ENCODE data around the gene HS3ST3A1. TPM values are rescaled to one million over a fixed set of nuclear protein-coding genes. Genes with fewer than 3 reads are reported as not detected.
A peak's percentile ranks its signal among the peaks of the same experiment; 100 is the strongest.

The HS3ST3A1 gene
- total and polyA plus RNA-seq, 2 of the 4 experiments (the other 2 are of a cell fraction): 8.8 to 9.0 TPM

DNA sequence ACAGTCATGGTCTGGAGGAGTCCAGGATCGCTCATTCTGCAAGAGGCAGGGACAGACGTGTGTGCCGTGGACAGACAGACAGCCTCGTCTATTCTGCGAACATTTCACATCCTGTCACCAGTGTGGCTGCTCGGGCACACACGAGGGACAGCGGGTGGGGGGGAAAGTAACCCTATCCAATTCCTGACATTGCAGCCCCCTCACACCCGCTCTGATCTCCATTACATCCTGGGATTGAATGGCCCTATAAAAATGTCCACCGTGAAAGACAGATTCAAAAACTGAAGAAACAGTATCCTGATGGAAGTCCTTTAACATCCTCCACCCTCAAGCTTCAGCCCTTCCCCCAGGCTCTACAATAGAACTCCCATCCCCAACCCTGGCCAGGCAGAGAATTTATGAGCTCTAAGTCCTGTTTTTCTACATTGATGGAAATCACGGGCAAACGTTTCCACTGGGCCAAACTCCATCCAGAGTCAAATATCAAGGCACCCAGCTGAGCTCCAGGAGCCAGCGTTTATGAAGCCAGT is 39.4 kb downstream of the HS3ST3A1 start:
- H3K9me1 ChIP-seq (ENCODE audit: insufficient read depth, low read length): peaks cover 15% of the 10 kb centered on the region; the same call in 1 of the 2 replicates
- H3K56ac ChIP-seq (ENCODE audit: extremely low read depth, insufficient read depth, low read length): peak overlapping the region; percentile 52; the same call in 1 of the 2 replicates
- dilution Hi-C loops (cut with HindIII; ENCODE audit: low sequenced_read_pairs, unreplicated experiment) (no loop called here), intact Hi-C loops (cut with micrococcal nuclease) (no loop called here), in situ Hi-C loops (cut with MboI; ENCODE audit: low sequenced_read_pairs) (no loop called here)
- H3K27ac ChIP-seq (ENCODE audit: insufficient read depth, low read length): peak overlapping the region; percentile 83
- H3K23ac ChIP-seq (ENCODE audit: low read depth, low read length): peak overlapping the region; percentile 78
- BruUV-seq (replicated peaks): no TSS peak
- peak; percentile 97 for DNase-seq
- H4K8ac ChIP-seq (ENCODE audit: low read depth in 2 of 2, low read length in 2 of 2): peak overlapping the region; percentile 72 to 90
- ChIA-PET POLR2A (ENCODE audit: unreplicated experiment) (interaction anchor here (1.2 kb wide), 1 partner anchor 216 kb away, joined by 4 read pairs; no protein-coding TSS in a partner anchor), CTCF (interaction anchor here (0.6 to 1.2 kb wide), 2 partner anchors 225 to 1481 kb away, joined by 3 read pairs; no protein-coding TSS in a partner anchor)
- H3K9ac ChIP-seq (ENCODE audit: low read depth, low read length): peak overlapping the region; percentile 43; the same call in 1 of the 2 replicates
- H3K4ac ChIP-seq (ENCODE audit: low read depth, low read length): peak overlapping the region; percentile 88
- H3K4me1 ChIP-seq (ENCODE audit: control insufficient read depth, insufficient read depth, low read length): peaks cover 23% of the 10 kb centered on the region
- peak overlapping the region; percentile 26 for H3K18ac ChIP-seq (ENCODE audit: low read depth, low read length)
- H2BK5ac ChIP-seq (ENCODE audit: low read depth, low read length, poor library complexity, severe bottlenecking): peak overlapping the region; percentile 94
- H3K79me1 ChIP-seq (ENCODE audit: low read depth in 1 of 2, low read length in 2 of 2): peaks cover 31 to 60% of the 10 kb centered on the region in 2 experiments
- H2BK20ac ChIP-seq (ENCODE audit: low read depth, low read length): peak overlapping the region; percentile 70
- H2AK9ac ChIP-seq (replicated peaks; ENCODE audit: low read depth, low read length, poor library complexity): peak overlapping the region; percentile 86
- WGBS, 2 experiments (ENCODE audit: extremely low coverage in 2 of 2, insufficient read length in 1 of 2): no CpG with 5 or more reads among the region's 13 CpGs
- no peaks in the 10 kb centered on the region for H3K36me3 ChIP-seq (ENCODE audit: control insufficient read depth, insufficient read depth, low read length)
- peaks cover 2% of the 10 kb centered on the region for H3K9me3 ChIP-seq (ENCODE audit: control insufficient read depth, insufficient read depth, low read length)
- H2BK120ac ChIP-seq (ENCODE audit: low read depth, low read length): peak overlapping the region; percentile 80
- peak; percentile 97 for ATAC-seq (ENCODE audit: low read depth)
- H4K20me1 ChIP-seq (ENCODE audit: insufficient read depth, low read length): no peaks in the 10 kb centered on the region
- H4K5ac ChIP-seq (ENCODE audit: low read depth, low read length): peak overlapping the region; percentile 50
- H3K4me2 ChIP-seq (ENCODE audit: low read depth, low read length): peak overlapping the region; percentile 68
- peak overlapping the region; percentile 90 for H4K91ac ChIP-seq (ENCODE audit: insufficient read depth, low read depth, low read length)
- H2AFZ ChIP-seq (replicated peaks; ENCODE audit: low read length, poor library complexity): peak overlapping the region; percentile 91
- H2BK15ac ChIP-seq (ENCODE audit: low read depth, low read length): peak overlapping the region; percentile 7; the same call in 2 of the 3 replicates
- peak overlapping the region; percentile 76; the same call in 1 of the 2 replicates for H2AK5ac ChIP-seq (ENCODE audit: low read depth, low read length)
- H3K14ac ChIP-seq (replicated peaks; ENCODE audit: low read depth, low read length): peak overlapping the region; percentile 71
- no peaks in the 10 kb centered on the region for H3K27me3 ChIP-seq (ENCODE audit: control insufficient read depth, insufficient read depth, low read length)
- peak; percentile 36; the same call in 1 of the 2 replicates for TF ChIP-seq POLR2A (IDR thresholded peaks at IDR 0.05; ENCODE audit: low read depth, low read length)
- TF ChIP-seq CEBPB (IDR thresholded peaks at IDR 0.05; ENCODE audit: low read depth, low read length): peak; percentile 86
- TF ChIP-seq SMC3 (IDR thresholded peaks at IDR 0.05; ENCODE audit: low read depth, low read length): 0 out of 2 replicates have a peak, but pooled peaks have one; percentile 8
- TF ChIP-seq BHLHE40 (IDR thresholded peaks at IDR 0.05; ENCODE audit: low read depth, low read length): peak; percentile 78
- no peak for TF ChIP-seq ELK1 (IDR thresholded peaks at IDR 0.05; ENCODE audit: borderline replicate concordance, low read depth, low read length)
- TF ChIP-seq FOS (IDR thresholded peaks at IDR 0.05; ENCODE audit: low read depth, low read length): peak; percentile 93
- TF ChIP-seq RFX5 (IDR thresholded peaks at IDR 0.05; ENCODE audit: low read depth, low read length): no peak
- TF ChIP-seq MAFK (IDR thresholded peaks at IDR 0.05; ENCODE audit: low read depth, low read length): peak; percentile 7; the same call in 1 of the 2 replicates
- H3K4me3 ChIP-seq (ENCODE audit: insufficient read depth, low read depth, low read length): no peak overlapping the region
